Stimulated activated CD4-positive, alpha-beta T cell treated with anti-CD3 and anti-CD28 coated beads, Interleukin-12 subunit alpha, Interleukin-12 subunit beta, amount 100 ng/mL, for 24 hours (primary cell): Measurements from ENCODE around the gene CXCL12.

ENCODE experiments used
- DNase-seq, 2 experiments: peaks; one replicate each; pipeline ENCODE4 v3.0.0-alpha.2; 2020; ENCODE audit warnings: low read depth in 2 of 2

Gene CXCL12

GRCh38 chr10:44385696-44386441, 972 bp upstream of the CXCL12 start:
- DNase-seq = no peak

GRCh38 chr10:44384601-44385025, 284 bp downstream of the CXCL12 start:
- DNase-seq = no peak

- no peak for DNase-seq
Observed at GRCh38 chr10:44383749-44384600, 922 bp downstream of the CXCL12 start.

GRCh38 chr10:44382981-44383748, 1.7 kb downstream of the CXCL12 start:
- DNase-seq = no peak

GRCh38 chr10:44382131-44382858, 2.6 kb downstream of the CXCL12 start:
- DNase-seq = no peak

GRCh38 chr10:44380829-44381600, 3.9 kb downstream of the CXCL12 start:
- DNase-seq = no peak

GRCh38 chr10:44379907-44380306, 5.0 kb downstream of the CXCL12 start:
- DNase-seq = no peak

GRCh38 chr10:44378626-44379025, 6.3 kb downstream of the CXCL12 start:
- DNase-seq = no peak

- DNase-seq = no peak
Observed at GRCh38 chr10:44377651-44378310, 7.1 kb downstream of the CXCL12 start.

GRCh38 chr10:44376472-44377099, 8.3 kb downstream of the CXCL12 start:
- DNase-seq = no peak

- DNase-seq = no peak
Observed at GRCh38 chr10:44374155-44374554, 10.7 kb downstream of the CXCL12 start.

- no peak for DNase-seq
Observed at GRCh38 chr10:44373341-44373995, 11.4 kb downstream of the CXCL12 start.

GRCh38 chr10:44372181-44372580, 12.7 kb downstream of the CXCL12 start:
- DNase-seq = no peak

- DNase-seq = no peak
Observed at GRCh38 chr10:44370731-44371248, 14.1 kb downstream of the CXCL12 start.

GRCh38 chr10:44369854-44370253, 15.0 kb downstream of the CXCL12 start:
- DNase-seq = no peak

- no peak for DNase-seq
Observed at GRCh38 chr10:44369296-44369695, 15.6 kb downstream of the CXCL12 start.

- DNase-seq = no peak
Observed at GRCh38 chr10:44368637-44369036, 16.3 kb downstream of the CXCL12 start.

- DNase-seq = no peak
Observed at GRCh38 chr10:44366941-44367630, 17.8 kb downstream of the CXCL12 start.
